Measurements from ENCODE around the gene ARRB1. TPM values are rescaled to one million over a fixed set of nuclear protein-coding genes. Genes with fewer than 3 reads are reported as not detected.
A peak's percentile ranks its signal among the peaks of the same experiment; 100 is the strongest.

Gene ARRB1
- total RNA-seq, 1 donor from 2014 or later, result 1.0 TPM

DNA sequence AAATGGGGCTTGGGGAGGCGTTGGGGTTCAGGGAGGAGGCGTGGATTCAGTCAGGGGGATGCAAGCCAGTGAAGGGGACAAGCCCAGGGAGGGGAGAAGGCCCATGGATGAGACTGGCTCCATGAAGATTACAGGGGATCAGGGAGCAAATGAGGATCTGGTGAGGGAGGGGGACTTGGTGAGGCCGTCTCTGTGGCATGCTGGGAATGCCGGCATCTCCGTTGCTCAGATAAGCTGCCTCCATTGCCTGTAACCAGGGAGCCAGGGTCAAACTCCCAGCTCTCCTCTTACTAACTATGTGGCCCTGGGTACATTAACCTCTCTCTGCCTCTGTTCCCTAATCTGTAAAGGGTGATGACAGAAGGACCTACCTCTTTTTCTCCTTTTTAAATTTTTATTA, 72.2 kb downstream of the ARRB1 start:
- Histone ChIP-seq H3K4me2 (no peak overlapping the region), H3K4me1 (no peaks in the 10 kb centered on the region), H4K20me1 (ENCODE audit: low read depth) (no peaks in the 10 kb centered on the region), H3K9ac (no peak overlapping the region), H3K27me3 (no peaks in the 10 kb centered on the region), H2AFZ (replicated peaks) (no peak overlapping the region), H3K36me3 (no peaks in the 10 kb centered on the region), H3K4me3 (no peak overlapping the region), H3K9me3 (ENCODE audit: low read depth) (no peaks in the 10 kb centered on the region), H3K27ac (no peak overlapping the region), H3F3A (ENCODE audit: low read depth) (no peaks in the 10 kb centered on the region), H3K79me2 (ENCODE audit: low read depth) (no peaks in the 10 kb centered on the region)
- Mint-ChIP-seq H3K4me1 (peaks cover 3% of the 10 kb centered on the region), H3K9me3 (no peaks in the 10 kb centered on the region), H3K27me3 (ENCODE audit: insufficient read depth, low read depth) (peaks cover 11% of the 10 kb centered on the region), H3K4me3 (no peak overlapping the region), H3K36me3 (no peaks in the 10 kb centered on the region), H3K27ac (peak overlapping the region; percentile 16)
- peak; percentile 41 for DNase-seq (ENCODE audit: low spot score)
- TF ChIP-seq, protein P1, sequence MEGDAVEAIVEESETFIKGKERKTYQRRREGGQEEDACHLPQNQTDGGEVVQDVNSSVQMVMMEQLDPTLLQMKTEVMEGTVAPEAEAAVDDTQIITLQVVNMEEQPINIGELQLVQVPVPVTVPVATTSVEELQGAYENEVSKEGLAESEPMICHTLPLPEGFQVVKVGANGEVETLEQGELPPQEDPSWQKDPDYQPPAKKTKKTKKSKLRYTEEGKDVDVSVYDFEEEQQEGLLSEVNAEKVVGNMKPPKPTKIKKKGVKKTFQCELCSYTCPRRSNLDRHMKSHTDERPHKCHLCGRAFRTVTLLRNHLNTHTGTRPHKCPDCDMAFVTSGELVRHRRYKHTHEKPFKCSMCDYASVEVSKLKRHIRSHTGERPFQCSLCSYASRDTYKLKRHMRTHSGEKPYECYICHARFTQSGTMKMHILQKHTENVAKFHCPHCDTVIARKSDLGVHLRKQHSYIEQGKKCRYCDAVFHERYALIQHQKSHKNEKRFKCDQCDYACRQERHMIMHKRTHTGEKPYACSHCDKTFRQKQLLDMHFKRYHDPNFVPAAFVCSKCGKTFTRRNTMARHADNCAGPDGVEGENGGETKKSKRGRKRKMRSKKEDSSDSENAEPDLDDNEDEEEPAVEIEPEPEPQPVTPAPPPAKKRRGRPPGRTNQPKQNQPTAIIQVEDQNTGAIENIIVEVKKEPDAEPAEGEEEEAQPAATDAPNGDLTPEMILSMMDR (IDR thresholded peaks at IDR 0.05), result no peak
- TF ChIP-seq EZH2 (IDR thresholded peaks at IDR 0.05) (no peak), EZH2phosphoT487 (IDR thresholded peaks at IDR 0.05) (no peak)

DNA sequence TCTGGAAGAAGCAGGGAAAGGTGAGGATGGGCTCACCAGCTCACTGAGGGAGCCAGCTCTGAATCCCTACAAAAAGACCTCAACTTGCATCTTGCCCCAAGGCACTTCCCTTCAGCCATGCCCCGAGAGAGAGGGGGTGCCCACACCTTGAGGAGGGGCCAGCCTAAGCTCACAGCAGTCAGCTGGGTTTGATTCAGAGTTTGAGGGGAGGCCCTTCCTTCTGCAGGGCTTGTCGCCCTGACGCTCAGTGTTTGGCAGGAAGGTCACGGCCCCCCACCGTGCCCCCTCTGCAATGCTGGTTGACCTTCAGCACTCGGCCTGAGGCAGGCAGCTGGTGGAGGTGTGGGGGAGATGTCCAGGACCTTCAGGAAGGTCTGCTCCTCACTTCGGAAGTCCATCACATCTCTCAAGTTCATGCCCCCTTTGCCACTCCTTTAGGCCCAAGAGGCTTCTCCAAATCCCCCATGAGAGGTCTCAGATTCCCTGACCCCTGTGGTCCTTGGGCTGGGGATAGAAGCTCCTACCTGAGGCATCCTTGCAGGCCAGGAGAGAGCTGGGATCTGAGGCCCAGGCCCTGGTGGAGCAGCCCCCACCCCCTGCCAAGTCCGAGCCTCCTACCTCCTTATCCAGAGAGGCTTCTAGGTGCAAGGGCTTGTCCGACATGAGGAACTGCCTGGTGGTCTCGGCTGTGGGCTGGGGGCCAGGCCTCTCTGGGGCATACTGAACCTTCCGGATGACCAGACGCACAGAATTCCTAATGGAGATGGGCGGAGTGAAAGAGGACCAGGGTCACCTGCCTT, 73.3 kb downstream of the ARRB1 start:
- Mint-ChIP-seq H3K36me3 (no peaks in the 10 kb centered on the region), H3K27ac (no peak overlapping the region), H3K4me1 (peaks cover 3% of the 10 kb centered on the region), H3K9me3 (no peaks in the 10 kb centered on the region), H3K4me3 (no peak overlapping the region), H3K27me3 (ENCODE audit: insufficient read depth, low read depth) (peaks cover 10% of the 10 kb centered on the region)
- no peaks in the 10 kb centered on the region for H3K36me3 ChIP-seq
- H4K20me1 ChIP-seq (ENCODE audit: low read depth), result no peaks in the 10 kb centered on the region
- H3F3A ChIP-seq (ENCODE audit: low read depth), result no peaks in the 10 kb centered on the region
- no peak overlapping the region for H3K4me3 ChIP-seq
- no peak overlapping the region for H2AFZ ChIP-seq (replicated peaks)
- H3K27ac ChIP-seq, result no peak overlapping the region
- no peaks in the 10 kb centered on the region for H3K9me3 ChIP-seq (ENCODE audit: low read depth)
- no peak overlapping the region for H3K9ac ChIP-seq
- no peak for DNase-seq (ENCODE audit: low spot score)
- H3K4me2 ChIP-seq, result no peak overlapping the region
- no peaks in the 10 kb centered on the region for H3K27me3 ChIP-seq
- H3K79me2 ChIP-seq (ENCODE audit: low read depth), result no peaks in the 10 kb centered on the region
- H3K4me1 ChIP-seq, result no peaks in the 10 kb centered on the region
- TF ChIP-seq, protein P1 (IDR thresholded peaks at IDR 0.05), result no peak
- TF ChIP-seq EZH2phosphoT487 (IDR thresholded peaks at IDR 0.05) (no peak), EZH2 (IDR thresholded peaks at IDR 0.05) (no peak)

DNA sequence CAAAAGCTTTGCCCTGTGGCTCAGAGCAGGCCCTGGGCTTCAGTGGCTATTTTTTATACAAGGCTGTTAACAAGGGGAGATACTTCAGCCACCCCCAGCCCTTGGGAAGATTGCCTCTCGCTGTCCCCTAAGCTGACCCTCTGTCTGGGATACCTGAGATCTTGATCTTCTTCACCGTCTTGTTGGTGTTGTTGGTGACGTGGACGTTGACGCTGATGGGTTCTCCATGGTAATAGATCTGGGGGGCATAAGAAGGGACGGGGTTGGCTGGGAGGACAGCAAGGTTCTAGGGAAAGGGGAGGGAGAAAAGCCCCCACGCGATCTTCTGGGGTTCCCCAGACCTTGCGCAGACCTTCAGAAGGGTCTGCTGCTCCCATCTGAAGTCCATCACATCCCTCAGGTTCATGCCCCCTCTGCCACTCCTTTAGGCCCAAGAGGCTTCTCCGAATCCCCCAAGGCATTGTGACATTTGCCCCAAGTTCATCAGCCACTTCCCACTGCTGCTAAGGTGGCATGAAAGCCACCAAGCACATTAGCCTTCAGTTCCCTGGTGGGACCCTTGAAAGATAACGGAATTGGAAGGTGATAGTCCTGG, 74.2 kb downstream of the ARRB1 start:
- no peak for TF ChIP-seq EZH2phosphoT487 (IDR thresholded peaks at IDR 0.05)
- Histone ChIP-seq H3K27ac (no peak overlapping the region), H3K79me2 (ENCODE audit: low read depth) (no peaks in the 10 kb centered on the region), H3K4me1 (no peaks in the 10 kb centered on the region), H3K4me2 (no peak overlapping the region), H3K27me3 (no peaks in the 10 kb centered on the region), H3F3A (ENCODE audit: low read depth) (no peaks in the 10 kb centered on the region), H3K9me3 (ENCODE audit: low read depth) (no peaks in the 10 kb centered on the region), H3K4me3 (no peak overlapping the region), H3K36me3 (no peaks in the 10 kb centered on the region), H4K20me1 (ENCODE audit: low read depth) (no peaks in the 10 kb centered on the region), H3K9ac (no peak overlapping the region), H2AFZ (replicated peaks) (no peak overlapping the region)
- no peak for DNase-seq (ENCODE audit: low spot score)
- no peaks in the 10 kb centered on the region for H3K9me3 Mint-ChIP-seq
- no peak overlapping the region for H3K4me3 Mint-ChIP-seq
- H3K4me1 Mint-ChIP-seq, result peaks cover 3% of the 10 kb centered on the region
- H3K27ac Mint-ChIP-seq, result no peak overlapping the region
- peaks cover 10% of the 10 kb centered on the region for H3K27me3 Mint-ChIP-seq (ENCODE audit: insufficient read depth, low read depth)
- no peaks in the 10 kb centered on the region for H3K36me3 Mint-ChIP-seq

DNA sequence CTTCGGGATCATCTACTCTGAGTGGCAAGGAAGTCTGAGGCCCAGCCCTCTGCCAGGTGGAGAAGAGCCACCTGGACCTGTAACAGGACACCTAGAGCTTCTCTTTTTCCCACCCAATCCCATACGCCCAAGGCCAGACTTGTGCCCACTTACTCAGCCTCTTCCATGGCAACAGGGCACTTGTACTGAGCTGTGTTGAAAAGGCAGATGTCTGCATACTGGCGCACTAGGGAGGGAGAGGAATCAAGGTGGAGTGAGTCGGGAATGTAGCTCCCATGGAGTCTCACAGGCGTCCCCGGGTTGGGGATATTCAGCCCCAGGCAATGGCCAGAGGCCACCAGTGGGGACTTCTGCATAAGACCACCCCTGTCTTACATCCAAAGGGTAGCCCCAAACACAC, 74.8 kb downstream of the ARRB1 start:
- no peak overlapping the region for H3K9ac ChIP-seq
- no peak overlapping the region for H3K4me2 ChIP-seq
- DNase-seq (ENCODE audit: low spot score), result no peak
- Mint-ChIP-seq H3K9me3 (no peaks in the 10 kb centered on the region), H3K36me3 (no peaks in the 10 kb centered on the region), H3K27me3 (ENCODE audit: insufficient read depth, low read depth) (peaks cover 10% of the 10 kb centered on the region), H3K27ac (no peak overlapping the region), H3K4me3 (no peak overlapping the region), H3K4me1 (peaks cover 3% of the 10 kb centered on the region)
- no peaks in the 10 kb centered on the region for H3K36me3 ChIP-seq
- no peaks in the 10 kb centered on the region for H3F3A ChIP-seq (ENCODE audit: low read depth)
- no peaks in the 10 kb centered on the region for H3K4me1 ChIP-seq
- no peak overlapping the region for H2AFZ ChIP-seq (replicated peaks)
- no peak for TF ChIP-seq EZH2 (IDR thresholded peaks at IDR 0.05)
- TF ChIP-seq, protein P1 (IDR thresholded peaks at IDR 0.05), result no peak
- no peak for TF ChIP-seq EZH2phosphoT487 (IDR thresholded peaks at IDR 0.05)
- no peaks in the 10 kb centered on the region for H3K9me3 ChIP-seq (ENCODE audit: low read depth)
- H3K27ac ChIP-seq, result no peak overlapping the region
- H3K79me2 ChIP-seq (ENCODE audit: low read depth), result no peaks in the 10 kb centered on the region
- H3K27me3 ChIP-seq, result no peaks in the 10 kb centered on the region
- no peaks in the 10 kb centered on the region for H4K20me1 ChIP-seq (ENCODE audit: low read depth)
- H3K4me3 ChIP-seq, result no peak overlapping the region

Data from neural progenitor cell (in vitro differentiated cells).